H4 (cell line): ENCODE data around the gene TOMM40. TPM values are rescaled to one million over a fixed set of nuclear protein-coding genes. Genes with fewer than 3 reads are reported as not detected.
"Not testable (repeated sequence)": the region's sequence is repeated elsewhere in the genome, so short reads cannot be mapped to it uniquely, and the experiment has no call there.

Source experiments
- DNase-seq: peaks from one replicate; pipeline ENCODE4 v3.0.0-alpha.2; 2015; ENCODE audit warnings: low spot score
- total RNA-seq: library from RNA; depleted of rRNA; stranded (reverse); fragments of >200 nt; shearing (Covaris generic); gene quantifications from 2 replicates; pipeline ENCODE4 v1.2.3, GENCODE V29; 2014

Gene TOMM40
- total RNA-seq, 1 experiment from 2014 or later, result 59.0 TPM

- DNase-seq, result no peak
Observed at GRCh38 chr19:44871809-44872208, 19.2 kb upstream of the TOMM40 start.

GRCh38 chr19:44872661-44873060 is 18.4 kb upstream of the TOMM40 start:
- no peak for DNase-seq

- DNase-seq, result no peak
Observed at GRCh38 chr19:44874317-44874716, 16.7 kb upstream of the TOMM40 start.

GRCh38 chr19:44875666-44876451 is 15.2 kb upstream of the TOMM40 start:
- DNase-seq, result no peak

GRCh38 chr19:44876930-44877535 is 14.0 kb upstream of the TOMM40 start:
- no peak for DNase-seq

GRCh38 chr19:44878120-44878865 is 12.8 kb upstream of the TOMM40 start:
- no peak for DNase-seq

GRCh38 chr19:44879309-44880065 is 11.6 kb upstream of the TOMM40 start:
- no peak for DNase-seq

- no peak for DNase-seq
Observed at GRCh38 chr19:44882063-44882462, 9.0 kb upstream of the TOMM40 start.

GRCh38 chr19:44882619-44883397 is 8.2 kb upstream of the TOMM40 start:
- DNase-seq, result not testable (repeated sequence)

GRCh38 chr19:44883922-44884321 is 7.1 kb upstream of the TOMM40 start:
- no peak for DNase-seq

GRCh38 chr19:44884566-44884965 is 6.5 kb upstream of the TOMM40 start:
- no peak for DNase-seq

GRCh38 chr19:44886141-44886540 is 4.9 kb upstream of the TOMM40 start:
- DNase-seq, result no peak

- DNase-seq, result no peak
Observed at GRCh38 chr19:44887648-44888047, 3.4 kb upstream of the TOMM40 start.

GRCh38 chr19:44888335-44888734 is 2.7 kb upstream of the TOMM40 start:
- not testable (repeated sequence) for DNase-seq

- no peak for DNase-seq
Observed at GRCh38 chr19:44889830-44890365, 1.2 kb upstream of the TOMM40 start.

GRCh38 chr19:44890366-44891015 is 563 bp upstream of the TOMM40 start:
- DNase-seq, result peak; percentile 99

GRCh38 chr19:44892932-44893331 is 1.9 kb downstream of the TOMM40 start:
- DNase-seq, result no peak

- no peak for DNase-seq
Observed at GRCh38 chr19:44893332-44894051, 2.4 kb downstream of the TOMM40 start.

- DNase-seq, result no peak
Observed at GRCh38 chr19:44894052-44894400, 3.0 kb downstream of the TOMM40 start.

GRCh38 chr19:44894946-44895345 is 3.9 kb downstream of the TOMM40 start:
- DNase-seq, result no peak
